Activated CD8-positive, alpha-beta memory T cell treated with anti-CD3 and anti-CD28 coated beads, Interleukin-2, amount 10 ng/mL, durations not matched to agents 7 days and 5 days (primary cell): ENCODE data around the gene THBS4. TPM values are rescaled to one million over a fixed set of nuclear protein-coding genes. Genes with fewer than 3 reads are reported as not detected.
A peak's percentile ranks its signal among the peaks of the same experiment; 100 is the strongest.

Experiments
- ATAC-seq: fragments of 150-1000 bp; cut with Tn5 transposase; one replicate; pipeline ENCODE4 v1.10.0; 2021; ENCODE audit warnings: moderate library complexity
- CTCF ChIA-PET: fragments of 350-600 bp; sonication (Branson Sonifier 250); formaldehyde crosslinking; loops from one replicate; lab custom pipeline; 2021; ENCODE audit warnings: antibody characterized with exemption; lab: Charles Lee
- DNase-seq: peaks from one replicate; pipeline ENCODE4 v3.0.0-alpha.2; 2020
- H3K27ac Mint-ChIP-seq: one replicate; pipeline ENCODE4 v1.8.0; 2021; ENCODE audit warnings: mild to moderate bottlenecking, mixed read lengths
- H3K27me3 Mint-ChIP-seq: one replicate; pipeline ENCODE4 v1.8.0; 2021; ENCODE audit warnings: mixed read lengths
- H3K36me3 Mint-ChIP-seq: one replicate; pipeline ENCODE4 v1.8.0; 2021; ENCODE audit warnings: mild to moderate bottlenecking, mixed read lengths
- H3K4me1 Mint-ChIP-seq: one replicate; pipeline ENCODE4 v1.8.0; 2021; ENCODE audit warnings: mixed read lengths
- H3K4me3 Mint-ChIP-seq: one replicate; pipeline ENCODE4 v1.8.0; 2021; ENCODE audit warnings: mild to moderate bottlenecking, moderate library complexity, mixed read lengths
- H3K9me3 Mint-ChIP-seq: one replicate; pipeline ENCODE4 v1.8.0; 2022; ENCODE audit warnings: low read depth, mixed read lengths
- total RNA-seq, 2 experiments: library from RNA; stranded (reverse); gene quantifications; one replicate each; pipeline ENCODE4 v1.2.3, GENCODE V29; 2021

The THBS4 gene
- total RNA-seq, 2 experiments from 2014 or later: 3.4 to 3.6 TPM

- H3K36me3 Mint-ChIP-seq: peaks cover 30% of the 10 kb centered on the region
- ATAC-seq: no peak
- peaks cover 5% of the 10 kb centered on the region for H3K9me3 Mint-ChIP-seq
- no peaks in the 10 kb centered on the region for H3K27me3 Mint-ChIP-seq
- no peak overlapping the region for H3K27ac Mint-ChIP-seq
- no peak for DNase-seq
- peaks cover 14% of the 10 kb centered on the region for H3K4me1 Mint-ChIP-seq
- H3K4me3 Mint-ChIP-seq: no peak overlapping the region
- CTCF ChIA-PET: interaction anchor here (1.1 to 1.2 kb wide), 2 partner anchors 9 to 20 kb away, joined by 3 to 7 read pairs; no protein-coding TSS in a partner anchor
Observed at GRCh38 chr5:80116465-80116864, 81.3 kb downstream of the THBS4 start.

DNA sequence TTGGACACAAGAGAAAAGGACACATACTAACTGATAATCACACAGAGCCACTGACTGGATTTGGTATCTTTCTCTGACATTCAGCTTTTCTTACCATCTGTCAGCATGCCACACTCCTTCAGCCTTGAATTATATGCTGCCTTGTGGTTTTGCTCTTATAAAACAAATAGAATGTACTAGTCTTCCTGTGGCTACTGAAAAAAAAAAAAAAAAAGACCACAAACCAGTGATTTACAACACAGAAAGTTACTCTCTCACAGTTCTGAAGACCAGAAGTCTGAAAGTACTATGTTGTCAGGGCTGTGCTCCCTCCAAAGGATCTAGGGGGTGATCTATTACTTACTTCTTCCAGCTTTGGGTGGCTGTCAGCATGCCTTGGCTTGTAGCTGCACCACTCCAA, 82.3 kb downstream of the THBS4 start:
- H3K27me3 Mint-ChIP-seq: no peaks in the 10 kb centered on the region
- H3K9me3 Mint-ChIP-seq: peaks cover 5% of the 10 kb centered on the region
- H3K4me1 Mint-ChIP-seq: peaks cover 14% of the 10 kb centered on the region
- peak overlapping the region; percentile 42 for H3K27ac Mint-ChIP-seq
- CTCF ChIA-PET: interaction anchor here (0.6 to 1.2 kb wide), 6 partner anchors 8 to 282 kb away, joined by 3 to 7 read pairs (median 3); no protein-coding TSS in a partner anchor
- peak; percentile 71 for ATAC-seq
- H3K4me3 Mint-ChIP-seq: no peak overlapping the region
- peaks cover 34% of the 10 kb centered on the region for H3K36me3 Mint-ChIP-seq
- DNase-seq: no peak

DNA sequence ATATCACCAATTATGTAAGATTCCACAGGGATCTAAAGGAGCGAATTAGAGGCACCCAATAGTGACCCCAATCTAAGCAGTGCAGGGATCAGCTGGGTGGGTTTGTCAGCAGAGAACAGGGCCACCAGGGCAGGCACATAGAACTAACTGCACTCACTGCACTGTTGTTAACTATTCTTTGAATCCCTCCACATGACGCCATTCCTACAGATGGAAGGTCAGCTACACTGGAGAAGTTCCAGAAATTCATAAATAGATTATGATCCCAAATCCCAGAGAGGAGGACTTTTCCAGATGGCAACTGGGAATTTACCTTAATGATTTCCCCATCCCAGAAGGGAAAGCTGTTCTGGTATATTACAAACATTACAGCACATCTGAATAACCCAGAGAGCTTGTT, 84.2 kb downstream of the THBS4 start:
- CTCF ChIA-PET: interaction anchor here (1.0 to 1.3 kb wide), 5 partner anchors 13 to 188 kb away, joined by 3 to 5 read pairs (median 3); no protein-coding TSS in a partner anchor
- peaks cover 19% of the 10 kb centered on the region for H3K4me1 Mint-ChIP-seq
- H3K9me3 Mint-ChIP-seq: peaks cover 2% of the 10 kb centered on the region
- no peak for ATAC-seq
- H3K36me3 Mint-ChIP-seq: peaks cover 30% of the 10 kb centered on the region
- H3K27me3 Mint-ChIP-seq: no peaks in the 10 kb centered on the region
- DNase-seq: no peak
- no peak overlapping the region for H3K4me3 Mint-ChIP-seq
- no peak overlapping the region for H3K27ac Mint-ChIP-seq

- DNase-seq (no peak), ATAC-seq (no peak)
- Mint-ChIP-seq H3K4me3 (no peak overlapping the region), H3K36me3 (peaks cover 26% of the 10 kb centered on the region), H3K9me3 (peaks cover 2% of the 10 kb centered on the region), H3K4me1 (peaks cover 34% of the 10 kb centered on the region), H3K27me3 (no peaks in the 10 kb centered on the region), H3K27ac (no peak overlapping the region)
- CTCF ChIA-PET: interaction anchor here (0.6 to 0.9 kb wide), 2 partner anchors 117 to 133 kb away, joined by 3 read pairs; partner anchors contain the start of gene SERINC5
Observed at GRCh38 chr5:80122579-80122978, 87.4 kb downstream of the THBS4 start.

GRCh38 chr5:80124121-80124918, 89.2 kb downstream of the THBS4 start:
- Mint-ChIP-seq H3K27me3 (no peaks in the 10 kb centered on the region), H3K4me3 (no peak overlapping the region), H3K9me3 (peaks cover 2% of the 10 kb centered on the region), H3K27ac (no peak overlapping the region), H3K4me1 (peaks cover 32% of the 10 kb centered on the region), H3K36me3 (peaks cover 19% of the 10 kb centered on the region)
- CTCF ChIA-PET: interaction anchor here (1.1 to 3.5 kb wide), 4 partner anchors 11 to 33 kb away, joined by 3 to 23 read pairs (median 10); no protein-coding TSS in a partner anchor
- DNase-seq (no peak), ATAC-seq (no peak)

DNA sequence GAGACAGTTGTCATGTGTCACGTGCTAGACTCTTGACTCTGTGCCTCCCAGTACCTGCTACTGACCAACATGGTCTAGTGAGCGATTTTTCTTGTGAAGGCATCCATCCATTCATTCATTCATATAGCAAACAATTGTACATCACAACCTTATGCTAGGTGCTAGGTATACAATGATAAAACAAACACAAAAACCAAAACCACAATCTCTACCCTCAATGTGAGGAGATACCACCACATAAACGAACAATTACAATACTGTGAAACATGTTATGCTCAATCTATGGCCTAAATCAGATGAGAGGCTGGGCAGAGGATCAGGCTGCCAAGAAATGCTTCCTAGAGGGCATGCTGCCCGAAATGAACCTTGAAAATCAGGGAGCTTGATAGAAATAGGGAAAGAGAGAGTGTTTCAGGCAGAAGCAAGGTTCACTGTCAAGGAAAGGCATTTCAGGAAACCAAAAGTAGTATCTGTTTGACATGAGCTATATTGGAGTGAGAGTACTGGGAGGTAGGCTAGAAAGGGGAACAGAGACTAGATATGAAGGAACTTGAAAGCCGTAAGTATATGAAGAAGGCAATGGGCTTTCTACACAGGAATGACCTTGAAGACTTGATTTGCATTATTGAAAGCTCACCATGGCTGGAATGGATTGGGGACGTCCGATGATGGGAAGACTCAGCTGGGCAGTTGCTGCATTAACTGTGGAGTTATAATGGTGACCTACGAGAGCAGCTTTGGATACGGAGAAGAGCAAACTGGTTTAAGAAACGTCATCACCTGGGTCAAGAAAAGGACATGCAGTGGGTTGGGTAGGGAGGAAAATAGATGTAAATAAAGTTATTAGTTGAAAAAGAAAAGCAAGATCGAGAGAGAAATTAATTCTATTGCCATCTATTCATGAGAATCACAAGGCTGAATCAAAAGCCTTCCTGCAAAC, 90.1 kb downstream of the THBS4 start:
- Mint-ChIP-seq H3K27me3 (no peaks in the 10 kb centered on the region), H3K4me1 (peaks cover 32% of the 10 kb centered on the region), H3K4me3 (peak overlapping the region; percentile 37), H3K27ac (peak overlapping the region; percentile 77), H3K9me3 (peaks cover 3% of the 10 kb centered on the region), H3K36me3 (peaks cover 15% of the 10 kb centered on the region)
- CTCF ChIA-PET: interaction anchor here (0.6 to 3.5 kb wide), 12 partner anchors 8 to 241 kb away, joined by 3 to 23 read pairs (median 4); no protein-coding TSS in a partner anchor
- DNase-seq (no peak), ATAC-seq (no peak)

- Mint-ChIP-seq H3K4me1 (peaks cover 32% of the 10 kb centered on the region), H3K9me3 (peaks cover 10% of the 10 kb centered on the region), H3K27ac (peak overlapping the region; percentile 77), H3K27me3 (no peaks in the 10 kb centered on the region), H3K36me3 (peaks cover 22% of the 10 kb centered on the region), H3K4me3 (peak overlapping the region; percentile 37)
- DNase-seq (peak; percentile 44), ATAC-seq (peak; percentile 89)
- CTCF ChIA-PET: interaction anchor here (0.5 to 3.5 kb wide), 13 partner anchors 9 to 240 kb away, joined by 3 to 23 read pairs (median 4); no protein-coding TSS in a partner anchor
Observed at GRCh38 chr5:80125962-80126480, 90.9 kb downstream of the THBS4 start.

DNA sequence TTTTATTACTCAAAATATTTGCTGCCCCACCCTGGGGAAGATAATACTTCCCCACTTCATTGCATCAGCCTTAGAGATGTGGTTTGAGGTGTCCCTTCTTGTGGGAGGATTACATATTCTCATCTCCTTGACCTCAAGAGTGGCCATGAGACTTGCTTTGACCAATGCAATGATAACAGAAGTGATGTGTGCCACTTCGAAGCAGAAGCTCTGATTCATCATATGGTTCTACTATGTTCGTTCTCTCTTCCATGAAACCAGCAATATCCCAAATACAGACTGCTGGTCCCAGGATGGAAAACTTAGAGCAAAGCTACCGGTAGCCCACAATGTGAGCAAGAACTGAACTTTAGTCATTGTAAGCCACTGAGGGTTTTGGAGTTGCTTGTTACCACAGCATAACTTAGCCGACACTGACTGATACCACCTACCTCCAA, 92.0 kb downstream of the THBS4 start:
- Mint-ChIP-seq H3K4me3 (no peak overlapping the region), H3K4me1 (peaks cover 32% of the 10 kb centered on the region), H3K9me3 (peaks cover 17% of the 10 kb centered on the region), H3K36me3 (peaks cover 27% of the 10 kb centered on the region), H3K27me3 (no peaks in the 10 kb centered on the region), H3K27ac (peak overlapping the region; percentile 29)
- ATAC-seq (no peak), DNase-seq (no peak)
- CTCF ChIA-PET: interaction anchor here (2.0 to 3.5 kb wide), 2 partner anchors 8 to 12 kb away, joined by 5 to 23 read pairs; no protein-coding TSS in a partner anchor

GRCh38 chr5:80128141-80128540, 93.0 kb downstream of the THBS4 start:
- Mint-ChIP-seq H3K27me3 (no peaks in the 10 kb centered on the region), H3K36me3 (peaks cover 30% of the 10 kb centered on the region), H3K9me3 (peaks cover 17% of the 10 kb centered on the region), H3K4me3 (no peak overlapping the region), H3K4me1 (peaks cover 32% of the 10 kb centered on the region), H3K27ac (no peak overlapping the region)
- CTCF ChIA-PET: interaction anchor here (2.0 kb wide), 1 partner anchor 11 kb away, joined by 5 read pairs; no protein-coding TSS in a partner anchor
- DNase-seq: no peak
- ATAC-seq: no peak

GRCh38 chr5:80129146-80129545, 94.0 kb downstream of the THBS4 start:
- H3K4me3 Mint-ChIP-seq: no peak overlapping the region
- ATAC-seq (no peak), DNase-seq (no peak)
- H3K27ac Mint-ChIP-seq: no peak overlapping the region
- H3K4me1 Mint-ChIP-seq: peaks cover 38% of the 10 kb centered on the region
- H3K27me3 Mint-ChIP-seq: no peaks in the 10 kb centered on the region
- CTCF ChIA-PET: no interaction called here
- H3K9me3 Mint-ChIP-seq: peaks cover 17% of the 10 kb centered on the region
- peaks cover 30% of the 10 kb centered on the region for H3K36me3 Mint-ChIP-seq
